Gastrocnemius medialis (tissue), 4 donors: ENCODE results near the gene C1QTNF1.

Source experiments
- POLR2A ChIP-seq, 2 donors: fragments of 450-650 bp; IDR thresholded peaks; one replicate each; pipeline ENCODE4 v1.6.1; 2017; ENCODE audit warnings: antibody characterized with exemption in 2 of 2, mild to moderate bottlenecking in 2 of 2, moderate library complexity in 2 of 2
- TF ChIP-seq, protein P1 (sequence below), 5 experiments: fragments of 450-650 bp in 3 of 5; fragments of 200-600 bp in 2 of 5; sonication (generic) in 2 of 5; IDR thresholded peaks in 4 of 5; conservative IDR thresholded peaks in 1 of 5; 1 replicate in 4 of 5; 2 replicates in 1 of 5; pipeline ENCODE4 v1.5.1; 2016 to 2019; ENCODE audit warnings: antibody characterized with exemption in 5 of 5, mild to moderate bottlenecking in 3 of 5, moderate library complexity in 3 of 5

DNA sequence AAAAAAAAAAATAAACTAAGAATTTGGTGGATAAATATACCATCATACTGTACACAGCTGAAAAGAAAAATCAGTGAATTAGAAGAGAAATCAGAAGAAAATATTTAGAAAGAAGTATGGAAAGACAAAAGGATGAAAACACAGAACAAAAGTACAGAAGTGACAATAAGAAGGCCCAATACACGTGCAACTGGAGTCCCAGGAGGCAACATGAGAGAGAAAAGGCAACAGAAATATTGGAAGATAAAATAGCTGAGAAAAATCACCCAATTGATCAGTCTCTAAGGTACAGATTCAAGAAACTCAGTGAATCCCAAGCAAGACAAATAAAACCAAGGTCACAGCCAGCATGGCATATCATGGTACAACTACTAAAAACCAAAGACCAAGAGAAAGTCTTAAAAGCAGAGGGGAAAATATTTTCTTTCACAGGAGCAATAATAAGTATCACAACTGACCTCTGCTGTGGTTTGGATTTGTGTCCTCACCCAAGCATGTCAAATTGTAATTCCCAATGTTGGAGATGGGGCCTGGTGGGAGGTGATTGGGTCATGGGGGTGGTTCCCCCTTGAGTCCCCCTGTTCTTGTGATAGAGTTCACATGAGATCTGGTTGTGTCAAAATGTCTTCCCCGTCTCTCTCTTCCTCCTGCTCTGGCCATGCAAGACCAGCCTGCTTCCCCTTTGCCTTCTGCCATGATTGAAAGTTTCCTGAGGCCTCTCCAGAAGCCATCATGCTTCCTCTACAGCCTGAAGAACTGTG is 30.4 kb downstream of the C1QTNF1 start:
- TF ChIP-seq, protein P1, sequence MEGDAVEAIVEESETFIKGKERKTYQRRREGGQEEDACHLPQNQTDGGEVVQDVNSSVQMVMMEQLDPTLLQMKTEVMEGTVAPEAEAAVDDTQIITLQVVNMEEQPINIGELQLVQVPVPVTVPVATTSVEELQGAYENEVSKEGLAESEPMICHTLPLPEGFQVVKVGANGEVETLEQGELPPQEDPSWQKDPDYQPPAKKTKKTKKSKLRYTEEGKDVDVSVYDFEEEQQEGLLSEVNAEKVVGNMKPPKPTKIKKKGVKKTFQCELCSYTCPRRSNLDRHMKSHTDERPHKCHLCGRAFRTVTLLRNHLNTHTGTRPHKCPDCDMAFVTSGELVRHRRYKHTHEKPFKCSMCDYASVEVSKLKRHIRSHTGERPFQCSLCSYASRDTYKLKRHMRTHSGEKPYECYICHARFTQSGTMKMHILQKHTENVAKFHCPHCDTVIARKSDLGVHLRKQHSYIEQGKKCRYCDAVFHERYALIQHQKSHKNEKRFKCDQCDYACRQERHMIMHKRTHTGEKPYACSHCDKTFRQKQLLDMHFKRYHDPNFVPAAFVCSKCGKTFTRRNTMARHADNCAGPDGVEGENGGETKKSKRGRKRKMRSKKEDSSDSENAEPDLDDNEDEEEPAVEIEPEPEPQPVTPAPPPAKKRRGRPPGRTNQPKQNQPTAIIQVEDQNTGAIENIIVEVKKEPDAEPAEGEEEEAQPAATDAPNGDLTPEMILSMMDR (IDR thresholded peaks at IDR 0.05 in 4 of 5, conservative IDR thresholded peaks at IDR 0.05 in 1 of 5) = no peak
- no peak for TF ChIP-seq POLR2A (IDR thresholded peaks at IDR 0.05)
